HG03342 (cell line): ENCODE results near the gene TMEM131L.

Experiments used
- ATAC-seq: cut with Tn5 transposase; IDR thresholded peaks from one replicate; pipeline ENCODE4 v1.9.1; 2021; ENCODE audit warnings: mild to moderate bottlenecking, moderate library complexity; ENCODE audit not compliant: unreplicated experiment

The TMEM131L gene

DNA sequence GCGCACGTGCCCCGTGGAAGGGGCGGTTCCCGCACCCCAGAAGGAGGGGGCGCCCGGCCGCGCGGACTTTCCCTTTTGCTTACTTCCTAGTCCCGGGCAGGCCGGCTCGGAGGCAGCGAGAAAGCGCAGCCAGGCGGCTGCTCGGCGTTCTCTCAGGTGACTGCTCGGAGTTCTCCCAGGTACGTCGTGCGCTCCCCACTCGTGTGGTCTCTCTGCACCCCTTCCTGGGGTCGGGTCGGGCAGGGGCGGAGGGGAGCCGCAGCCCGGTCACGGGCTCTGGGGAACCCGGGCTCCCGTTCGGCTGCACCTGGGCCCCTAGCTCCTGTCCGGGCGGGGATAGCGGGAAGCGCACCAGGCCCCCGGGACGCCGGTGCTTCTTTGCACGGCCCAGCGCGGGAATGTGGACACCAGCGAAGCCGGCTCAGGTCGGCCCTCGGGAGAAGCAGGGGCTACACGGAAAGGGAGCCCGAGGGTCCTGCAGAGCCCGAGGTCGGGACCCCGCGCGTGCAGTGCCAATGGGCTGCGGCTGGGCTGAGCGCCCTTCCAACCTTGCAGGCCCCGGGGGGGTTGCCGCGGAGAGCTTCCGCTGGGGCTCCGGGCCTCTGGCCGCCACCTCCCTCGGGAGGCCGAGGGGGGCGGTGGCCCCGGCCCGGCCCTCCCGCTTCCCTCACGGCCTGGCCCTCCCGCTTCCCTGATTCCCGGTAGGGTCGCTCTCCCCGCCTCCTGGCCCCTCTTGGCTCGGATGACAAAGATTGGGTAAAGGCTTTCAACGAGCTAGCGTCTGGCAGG lies 218.2 kb downstream of the TMEM131L start, which contains the start of gene TLR2:
Gene TLR2, plus strand, starts transcription at position 99 of the 789 bp plus-strand sequence. CDS start 18,628 bp downstream, outside the sequence.
- ATAC-seq: peak; percentile 96

DNA sequence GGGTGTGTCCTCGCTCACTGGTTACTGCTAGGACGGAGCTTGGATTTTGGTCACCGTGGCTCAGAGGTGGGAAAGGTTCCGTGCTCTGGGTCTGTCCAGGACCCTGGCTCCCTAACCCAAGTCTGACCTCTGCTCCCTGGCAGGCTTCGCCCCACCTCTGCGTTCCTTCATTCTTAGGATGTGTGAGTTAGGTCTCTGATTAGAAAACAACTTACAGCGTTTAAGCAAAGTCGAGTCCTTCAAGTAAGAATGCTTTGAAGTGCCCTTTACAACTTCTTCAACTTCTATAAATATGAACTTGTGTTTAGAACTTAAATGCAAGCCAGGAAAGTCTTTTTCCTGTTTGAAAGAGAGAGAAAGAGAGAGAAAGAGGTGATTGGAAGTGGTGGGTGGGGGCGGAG lies 218.8 kb downstream of the TMEM131L start:
- no peak for ATAC-seq
